Retina (tissue), 1 donor: ENCODE data around the gene MAPK10.
"Not testable (repeated sequence)": the region's sequence is repeated elsewhere in the genome, so short reads cannot be mapped to it uniquely, and the experiment has no call there.

ENCODE experiments used
- DNase-seq: peaks from one replicate; pipeline ENCODE4 v3.0.0-alpha.2; 2016

Gene MAPK10

GRCh38 chr4:86338521-86338920 is 21.3 kb downstream of the MAPK10 start:
- no peak for DNase-seq

GRCh38 chr4:86334020-86334750 is 25.7 kb downstream of the MAPK10 start:
- DNase-seq = no peak

- DNase-seq = no peak
These were observed 26.6 kb downstream of the MAPK10 start for GRCh38 chr4:86333236-86333635.

GRCh38 chr4:86330961-86331742 is 28.7 kb downstream of the MAPK10 start:
- DNase-seq = no peak

GRCh38 chr4:86330411-86330810 is 29.4 kb downstream of the MAPK10 start:
- not testable (repeated sequence) for DNase-seq

- DNase-seq = no peak
These were observed 30.4 kb downstream of the MAPK10 start for GRCh38 chr4:86329431-86329830.

- DNase-seq = no peak
These were observed 33.5 kb downstream of the MAPK10 start for GRCh38 chr4:86326400-86326799.

GRCh38 chr4:86319390-86319789 is 40.5 kb downstream of the MAPK10 start:
- no peak for DNase-seq

- DNase-seq = no peak
These were observed 44.3 kb downstream of the MAPK10 start for GRCh38 chr4:86315579-86315978.

GRCh38 chr4:86313656-86314055 is 46.2 kb downstream of the MAPK10 start:
- no peak for DNase-seq

GRCh38 chr4:86307432-86307831 is 52.4 kb downstream of the MAPK10 start:
- DNase-seq = no peak

GRCh38 chr4:86306816-86307215 is 53.0 kb downstream of the MAPK10 start:
- no peak for DNase-seq

- DNase-seq = no peak
These were observed 57.0 kb downstream of the MAPK10 start for GRCh38 chr4:86302830-86303229.

- DNase-seq = peak; percentile 32
These were observed 57.6 kb downstream of the MAPK10 start for GRCh38 chr4:86302251-86302650.

GRCh38 chr4:86300516-86300915 is 59.3 kb downstream of the MAPK10 start:
- DNase-seq = no peak

GRCh38 chr4:86296865-86297264 is 63.0 kb downstream of the MAPK10 start:
- DNase-seq = no peak

- DNase-seq = no peak
These were observed 65.0 kb downstream of the MAPK10 start for GRCh38 chr4:86294883-86295282.

GRCh38 chr4:86291180-86291579 is 68.7 kb downstream of the MAPK10 start:
- no peak for DNase-seq

- DNase-seq = no peak
These were observed 73.1 kb downstream of the MAPK10 start for GRCh38 chr4:86286726-86287125.

GRCh38 chr4:86283371-86283770 is 76.5 kb downstream of the MAPK10 start:
- no peak for DNase-seq

GRCh38 chr4:86280246-86280645 is 79.6 kb downstream of the MAPK10 start:
- no peak for DNase-seq

GRCh38 chr4:86279293-86279960 is 80.4 kb downstream of the MAPK10 start:
- peak; percentile 20 for DNase-seq

GRCh38 chr4:86278126-86278525 is 81.7 kb downstream of the MAPK10 start:
- no peak for DNase-seq

- no peak for DNase-seq
These were observed 85.2 kb downstream of the MAPK10 start for GRCh38 chr4:86274642-86275041.
